A549 (cell line): ENCODE results near the gene PRTG. TPM values are rescaled to one million over a fixed set of nuclear protein-coding genes. Genes with fewer than 3 reads are reported as not detected.

Experiments
- ATAC-seq, 2 experiments: fragments of 200-7000 bp in 1 of 2; fragments of >200 bp in 1 of 2; cut with Nextera tagmentation in 1 of 2; cut with Tn5 transposase in 1 of 2; 3 replicates each; pipeline versions ENCODE4 v1.8.0 to v1.9.1; 2018 to 2020; ENCODE audit warnings: mild to moderate bottlenecking in 1 of 2, moderate library complexity in 1 of 2
- CTCF ChIA-PET: fragments of 300-600 bp; sonication (Branson Sonifier 250); formaldehyde crosslinking; extraction: SDS; loops from one replicate; lab custom pipeline; 2021; ENCODE audit warnings: antibody characterized with exemption, inconsistent platforms; lab: Yijun Ruan, JAX
- POLR2A ChIA-PET: fragments of 350-600 bp; formaldehyde crosslinking; extraction: SDS; loops from one replicate; lab custom pipeline; 2021; ENCODE audit warnings: antibody characterized with exemption, inconsistent platforms; lab: Yijun Ruan, JAX
- DNase-seq, 2 experiments: peaks; one replicate each; pipeline versions ENCODE4 v3.0.0 to v3.0.0-alpha.2; 2011 to 2016; ENCODE audit warnings: low read depth in 1 of 2, low spot score in 1 of 2
- FAIRE-seq: peaks from 2 replicates; lab custom pipeline; 2011; peaks lifted over from hg19 to GRCh38; lab: Jason Lieb, UNC
- H3K27ac ChIP-seq, 2 experiments: fragments of >200 bp; sonication (Bioruptor Twin); formaldehyde crosslinking; 3 replicates each; pipeline ENCODE4 v1.5.1; 2016 to 2017
- H3K4me1 ChIP-seq: fragments of >200 bp; sonication (Bioruptor Twin); formaldehyde crosslinking; 3 replicates; pipeline ENCODE4 v1.6.1; 2016
- H3K4me2 ChIP-seq: fragments of >200 bp; sonication (Bioruptor Twin); formaldehyde crosslinking; 3 replicates; pipeline ENCODE4 v1.6.1; 2016
- H3K4me3 ChIP-seq: fragments of >200 bp; sonication (Bioruptor Twin); formaldehyde crosslinking; 3 replicates; pipeline ENCODE4 v1.5.1; 2016
- H3K9me3 ChIP-seq: fragments of >200 bp; sonication (Bioruptor Twin); formaldehyde crosslinking; 3 replicates; pipeline ENCODE4 v1.6.1; 2016
- CBX2 ChIP-seq: fragments of 200-600 bp; sonication (generic); IDR thresholded peaks from 2 replicates; pipeline ENCODE4 v1.6.1; 2016; ENCODE audit warnings: low read depth, mild to moderate bottlenecking, borderline replicate concordance
- CBX8 ChIP-seq: fragments of 200-600 bp; sonication (generic); IDR thresholded peaks from 2 replicates; pipeline ENCODE4 v1.6.1; 2016
- CEBPB ChIP-seq, 2 experiments: fragments of >200 bp in 1 of 2; sonication (Bioruptor Twin) in 1 of 2; formaldehyde crosslinking in 1 of 2; IDR thresholded peaks; 2 replicates each; pipeline ENCODE4 v1.6.1; 2012 to 2016
- CHD2 ChIP-seq: fragments of 150-350 bp; IDR thresholded peaks from 2 replicates; pipeline ENCODE4 v1.6.1; 2014; ENCODE audit warnings: low read length; ENCODE audit not compliant: partially characterized antibody
- EP300 ChIP-seq, 2 experiments: fragments of >200 bp; sonication (Bioruptor Twin); formaldehyde crosslinking; IDR thresholded peaks; 2 replicates in 1 of 2; 3 replicates in 1 of 2; pipeline ENCODE4 v1.6.1; 2016 to 2017
- ESRRA ChIP-seq: fragments of 150-350 bp; IDR thresholded peaks from 2 replicates; pipeline ENCODE4 v1.6.1; 2014; ENCODE audit warnings: mild to moderate bottlenecking, low read length, borderline replicate concordance
- FOSB ChIP-seq: fragments of 250-450 bp; sonication (Bioruptor Pico); IDR thresholded peaks from 2 replicates; pipeline ENCODE4 v1.5.0; 2020; ENCODE audit warnings: mild to moderate bottlenecking, moderate library complexity
- FOXS1 ChIP-seq: fragments of 250-450 bp; sonication (Bioruptor Pico); IDR thresholded peaks from 2 replicates; pipeline ENCODE4 v1.5.0; 2020; ENCODE audit warnings: mild to moderate bottlenecking, moderate library complexity
- HDAC2 ChIP-seq: fragments of 200-600 bp; sonication (generic); IDR thresholded peaks from 2 replicates; pipeline ENCODE4 v1.6.1; 2016
- HEYL ChIP-seq: fragments of 250-450 bp; sonication (Bioruptor Pico); IDR thresholded peaks from 2 replicates; pipeline ENCODE4 v1.8.0; 2021; ENCODE audit warnings: mild to moderate bottlenecking, moderate library complexity
- HOXA7 ChIP-seq: fragments of 250-450 bp; sonication (Bioruptor Pico); IDR thresholded peaks from 2 replicates; pipeline ENCODE4 v1.5.0; 2020; ENCODE audit warnings: mild to moderate bottlenecking, moderate library complexity
- HOXB13 ChIP-seq: fragments of 250-450 bp; sonication (Bioruptor Pico); IDR thresholded peaks from 2 replicates; pipeline ENCODE4 v1.5.0; 2020; ENCODE audit warnings: low read depth, mild to moderate bottlenecking, moderate library complexity
- KDM5A ChIP-seq: fragments of 200-600 bp; sonication (generic); IDR thresholded peaks from 2 replicates; pipeline ENCODE4 v1.6.1; 2016; ENCODE audit warnings: antibody characterized with exemption, mild to moderate bottlenecking
- MAFK ChIP-seq: fragments of 450-650 bp; IDR thresholded peaks from 2 replicates; pipeline ENCODE4 v1.6.1; 2014; ENCODE audit not compliant: partially characterized antibody
- MAZ ChIP-seq: fragments of 150-350 bp; IDR thresholded peaks from 2 replicates; pipeline ENCODE4 v1.6.1; 2014; ENCODE audit warnings: antibody characterized with exemption, low read depth, low read length, borderline replicate concordance
- MYC ChIP-seq: IDR thresholded peaks from 2 replicates; pipeline ENCODE4 v1.6.1; 2012; ENCODE audit warnings: mild to moderate bottlenecking, inconsistent platforms, low read length, improper control_type of control experiment, borderline replicate concordance
- NFE2L2 ChIP-seq: fragments of 150-350 bp; conservative IDR thresholded peaks from 2 replicates; pipeline ENCODE4 v1.6.1; 2014; ENCODE audit warnings: low read length
- NPAS2 ChIP-seq: fragments of 250-450 bp; sonication (Bioruptor Pico); IDR thresholded peaks from 2 replicates; pipeline ENCODE4 v1.8.0; 2022; ENCODE audit warnings: mild to moderate bottlenecking, moderate library complexity, borderline replicate concordance
- NR3C1 ChIP-seq: fragments of >200 bp; sonication (Bioruptor Twin); formaldehyde crosslinking; IDR thresholded peaks from 3 replicates; pipeline ENCODE4 v1.6.1; 2017
- POLR2AphosphoS2 ChIP-seq: conservative IDR thresholded peaks from 2 replicates; pipeline ENCODE4 v1.6.1; 2012; ENCODE audit warnings: low read length, improper control_type of control experiment, inconsistent platforms
- RARB ChIP-seq: fragments of 250-450 bp; sonication (Bioruptor Pico); IDR thresholded peaks from 2 replicates; pipeline ENCODE4 v1.8.0; 2021; ENCODE audit warnings: mild to moderate bottlenecking, moderate library complexity
- RFX5 ChIP-seq: fragments of 450-650 bp; IDR thresholded peaks from 2 replicates; pipeline ENCODE4 v1.7.1; 2014; ENCODE audit warnings: antibody characterized with exemption, mild to moderate bottlenecking, moderate library complexity
- SMC3 ChIP-seq: fragments of >200 bp; sonication (Bioruptor Twin); formaldehyde crosslinking; IDR thresholded peaks from 3 replicates; pipeline ENCODE4 v1.6.1; 2018; ENCODE audit warnings: inconsistent platforms
- TP53 ChIP-seq: fragments of 250-450 bp; sonication (Bioruptor Pico); IDR thresholded peaks from 2 replicates; pipeline ENCODE4 v1.5.0; 2021; ENCODE audit warnings: mild to moderate bottlenecking, moderate library complexity
- ZFP36 ChIP-seq: fragments of 450-650 bp; IDR thresholded peaks from 2 replicates; pipeline ENCODE4 v1.6.1; 2014; ENCODE audit warnings: borderline replicate concordance; ENCODE audit not compliant: partially characterized antibody
- ZNF302 ChIP-seq: fragments of 250-450 bp; sonication (Bioruptor Pico); IDR thresholded peaks from 2 replicates; pipeline ENCODE4 v1.9.0; 2021; ENCODE audit warnings: inconsistent platforms, mild to moderate bottlenecking, moderate library complexity
- ZSCAN20 ChIP-seq: fragments of 250-450 bp; sonication (Bioruptor Pico); IDR thresholded peaks from 2 replicates; pipeline ENCODE4 v1.8.0; 2022; ENCODE audit warnings: mild to moderate bottlenecking, moderate library complexity
- WGBS: methylation state at CpG from one replicate; pipeline ENCODE4 v1.1.6; 2017; ENCODE audit errors: missing lambda C conversion rate; 5-methylcytosine and 5-hydroxymethylcytosine counted together
- polyA plus RNA-seq, 4 experiments: library from polyadenylated mRNA; depleted of rRNA in 3 of 4; stranded (reverse); fragments of >200 nt; fragmentation: RNase III in 1 of 4; extraction: RNeasy Plus Mini Kit Qiagen cat#74134 plus additional on column Dnase treatment in 1 of 4; gene quantifications; 2 replicates in 3 of 4; 3 replicates in 1 of 4; pipeline ENCODE4 v1.2.3, GENCODE V29; 2011 to 2017
- TF ChIP-seq, protein P1 (sequence below): fragments of >200 bp; sonication (Bioruptor Twin); formaldehyde crosslinking; IDR thresholded peaks from 2 replicates; pipeline ENCODE4 v1.6.1; 2016
- TF ChIP-seq, protein P2 (sequence below): IDR thresholded peaks from 2 replicates; pipeline ENCODE4 v1.6.1; 2012

The PRTG gene
- polyA plus RNA-seq, 2 of the 4 experiments (the other 2 are of a cell fraction) = 5.5 to 10.7 TPM

DNA sequence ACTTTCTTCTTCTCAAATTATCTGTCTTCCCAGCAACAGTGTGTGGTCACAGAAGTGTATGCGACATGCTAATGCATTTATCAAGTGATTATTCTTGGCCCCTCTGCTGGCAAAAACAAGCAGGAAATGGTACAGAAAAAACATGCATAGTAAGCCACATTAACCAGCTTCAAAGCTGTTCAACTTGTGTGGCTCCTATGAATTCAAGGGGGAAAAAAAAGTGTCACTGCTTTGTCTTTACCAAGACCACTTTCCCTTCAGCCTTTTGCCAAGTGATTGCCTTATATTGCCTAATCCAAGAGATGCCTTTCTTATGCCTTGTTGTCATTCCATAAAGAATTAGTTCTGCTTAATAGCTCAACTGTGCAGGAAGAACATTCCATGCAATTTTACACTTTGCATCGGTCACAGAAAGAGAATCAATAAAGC, 39.1 kb downstream of the PRTG start:
- H3K9me3 ChIP-seq = no peaks in the 10 kb centered on the region
- TF ChIP-seq FOXS1 (CRISPR knock-in tag) = no peak
- no peak for TF ChIP-seq NFE2L2
- no peak for TF ChIP-seq RFX5
- no peak for TF ChIP-seq HOXB13 (CRISPR knock-in tag)
- no peak for TF ChIP-seq NR3C1
- TF ChIP-seq MAZ = no peak
- no peak for TF ChIP-seq ZFP36
- TF ChIP-seq, protein P1, sequence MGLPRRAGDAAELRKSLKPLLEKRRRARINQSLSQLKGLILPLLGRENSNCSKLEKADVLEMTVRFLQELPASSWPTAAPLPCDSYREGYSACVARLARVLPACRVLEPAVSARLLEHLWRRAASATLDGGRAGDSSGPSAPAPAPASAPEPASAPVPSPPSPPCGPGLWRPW = no peak
- no peak for TF ChIP-seq SMC3
- TF ChIP-seq, all 56 proteins: peak for 0
- CTCF ChIA-PET = interaction anchor here (1.4 kb wide), 1 partner anchor 22 kb away, joined by 3 read pairs; no protein-coding TSS in a partner anchor
- DNase-seq = no peak
- 83% methylated on average over 2 of the region's 2 CpGs for WGBS
- Histone ChIP-seq H3K4me1 (peaks cover 6% of the 10 kb centered on the region; the same call in 1 of the 3 replicates), H3K4me3 (no peak overlapping the region), H3K4me2 (no peak overlapping the region), H3K27ac (no peak overlapping the region)
- POLR2A ChIA-PET = no interaction called here
- ATAC-seq = no peak
- peak; percentile 36 for FAIRE-seq

DNA sequence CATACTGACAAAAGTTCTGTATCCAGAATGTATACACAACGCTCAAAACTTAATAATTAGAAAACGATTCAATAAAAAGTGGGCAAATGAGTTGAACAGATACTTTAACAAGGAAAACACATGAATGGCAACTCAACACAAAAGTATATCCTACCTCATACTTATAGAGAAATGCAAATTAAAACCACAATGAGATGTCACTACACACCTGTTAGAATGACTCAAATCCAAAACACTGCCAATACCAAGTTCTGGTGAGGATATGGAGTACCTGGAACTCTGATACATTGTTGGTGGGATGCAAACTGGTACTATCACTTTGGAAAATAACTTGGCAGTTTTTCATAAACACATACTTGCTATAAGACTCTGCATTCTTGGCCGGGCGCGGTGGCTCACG, 42.1 kb downstream of the PRTG start:
- H3K4me1 ChIP-seq = peaks cover 6% of the 10 kb centered on the region; the same call in 1 of the 3 replicates
- 91% methylated on average over 6 of the region's 6 CpGs for WGBS
- FAIRE-seq = no peak
- no peak overlapping the region for H3K4me3 ChIP-seq
- ChIA-PET POLR2A (no interaction called here), CTCF (interaction anchor here (1.0 to 1.2 kb wide), 2 partner anchors 8 to 59 kb away, joined by 3 read pairs; no protein-coding TSS in a partner anchor)
- H3K27ac ChIP-seq = no peak overlapping the region
- no peaks in the 10 kb centered on the region for H3K9me3 ChIP-seq
- H3K4me2 ChIP-seq = no peak overlapping the region
- no peak for DNase-seq
- TF ChIP-seq ZNF302 = no peak
- TF ChIP-seq NPAS2 (CRISPR knock-in tag) = no peak
- TF ChIP-seq KDM5A = no peak
- TF ChIP-seq TP53 = no peak
- TF ChIP-seq FOSB (CRISPR knock-in tag) = no peak
- TF ChIP-seq RARB (CRISPR knock-in tag) = no peak
- TF ChIP-seq RFX5 = no peak
- TF ChIP-seq MYC = no peak
- TF ChIP-seq ZFP36 = no peak
- TF ChIP-seq CBX2 = no peak
- no peak for TF ChIP-seq HOXA7 (CRISPR knock-in tag)
- TF ChIP-seq HDAC2 = no peak
- TF ChIP-seq, protein P1 = no peak
- TF ChIP-seq CBX8 = no peak
- no peak for TF ChIP-seq ESRRA
- no peak for TF ChIP-seq EP300 (IDR thresholded peaks at IDR 0.05)
- no peak for TF ChIP-seq HEYL (CRISPR knock-in tag)
- no peak for TF ChIP-seq CHD2
- TF ChIP-seq, protein P2, sequence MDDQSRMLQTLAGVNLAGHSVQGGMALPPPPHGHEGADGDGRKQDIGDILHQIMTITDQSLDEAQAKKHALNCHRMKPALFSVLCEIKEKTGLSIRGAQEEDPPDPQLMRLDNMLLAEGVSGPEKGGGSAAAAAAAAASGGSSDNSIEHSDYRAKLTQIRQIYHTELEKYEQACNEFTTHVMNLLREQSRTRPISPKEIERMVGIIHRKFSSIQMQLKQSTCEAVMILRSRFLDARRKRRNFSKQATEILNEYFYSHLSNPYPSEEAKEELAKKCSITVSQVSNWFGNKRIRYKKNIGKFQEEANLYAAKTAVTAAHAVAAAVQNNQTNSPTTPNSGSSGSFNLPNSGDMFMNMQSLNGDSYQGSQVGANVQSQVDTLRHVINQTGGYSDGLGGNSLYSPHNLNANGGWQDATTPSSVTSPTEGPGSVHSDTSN = no peak
- TF ChIP-seq MAFK = no peak
- ATAC-seq = no peak

DNA sequence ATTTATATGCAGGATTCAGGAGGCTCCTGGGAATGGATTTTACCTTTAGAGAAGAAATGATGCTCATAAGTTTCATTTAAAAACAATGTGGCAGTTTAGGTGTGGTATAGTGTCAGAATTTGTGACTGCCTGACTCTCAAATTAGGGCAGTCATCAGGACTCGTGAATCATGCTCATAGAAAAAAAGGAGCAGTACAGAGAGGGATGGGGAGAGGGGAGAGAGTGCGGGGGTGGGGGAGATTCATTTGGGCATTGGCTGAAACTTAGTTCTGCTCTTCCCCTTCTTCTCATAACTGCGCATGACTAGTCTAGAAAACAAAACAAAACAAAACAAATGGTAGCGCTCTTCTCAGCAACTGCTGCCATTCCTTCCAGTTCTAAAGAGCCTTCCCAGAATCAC, 44.3 kb downstream of the PRTG start:
- no peaks in the 10 kb centered on the region for H3K9me3 ChIP-seq
- POLR2A ChIA-PET = no interaction called here
- TF ChIP-seq, protein P2 = no peak
- TF ChIP-seq RFX5 (no peak), CEBPB (IDR thresholded peaks at IDR 0.05) (no peak), HDAC2 (no peak), ZSCAN20 (CRISPR knock-in tag) (no peak), TP53 (no peak), POLR2AphosphoS2 (no peak)
- H3K4me1 ChIP-seq = peaks cover 13% of the 10 kb centered on the region
- H3K4me2 ChIP-seq = no peak overlapping the region
- WGBS = 93% methylated on average over 4 of the region's 4 CpGs
- H3K4me3 ChIP-seq = no peak overlapping the region
- FAIRE-seq = no peak
- no peak for DNase-seq
- CTCF ChIA-PET = no interaction called here
- ATAC-seq = no peak
- H3K27ac ChIP-seq = no peak overlapping the region
